WTC11 (cell line): Measurements from ENCODE around the gene ANKRD36B. TPM values are rescaled to one million over a fixed set of nuclear protein-coding genes. Genes with fewer than 3 reads are reported as not detected.
"Not testable (repeated sequence)": the region's sequence is repeated elsewhere in the genome, so short reads cannot be mapped to it uniquely, and the experiment has no call there.

ENCODE experiments used
- ATAC-seq: fragments of 200-7000 bp; cut with Tn5 transposase; 2 replicates; pipeline ENCODE4 v1.10.0; 2021; ENCODE audit warnings: mild to moderate bottlenecking, moderate library complexity
- CTCF ChIA-PET: fragments of 300-600 bp; sonication (Branson Sonifier 250); formaldehyde crosslinking; loops from one replicate; lab custom pipeline; 2021; ENCODE audit warnings: antibody characterized with exemption; lab: Charles Lee
- POLR2A ChIA-PET: fragments of 350-600 bp; sonication (Branson Sonifier 250); formaldehyde crosslinking; loops from one replicate; lab custom pipeline; 2021; ENCODE audit warnings: antibody characterized with exemption; lab: Charles Lee
- DNase-seq: peaks from one replicate; pipeline ENCODE4 v3.0.0; 2021; ENCODE audit warnings: low spot score
- H3K27ac Mint-ChIP-seq: 2 replicates; pipeline ENCODE4 v1.8.0; 2021; ENCODE audit warnings: mixed read lengths
- H3K27me3 Mint-ChIP-seq: 2 replicates; pipeline ENCODE4 v1.8.0; 2021; ENCODE audit warnings: low read depth, mild to moderate bottlenecking, moderate library complexity, mixed read lengths
- H3K36me3 Mint-ChIP-seq: 2 replicates; pipeline ENCODE4 v1.8.0; 2021; ENCODE audit warnings: mixed read lengths
- H3K4me1 Mint-ChIP-seq: 2 replicates; pipeline ENCODE4 v1.8.0; 2022; ENCODE audit warnings: mixed read lengths
- H3K4me3 Mint-ChIP-seq: 2 replicates; pipeline ENCODE4 v1.8.0; 2021; ENCODE audit warnings: mild to moderate bottlenecking, moderate library complexity, mixed read lengths
- H3K9me3 Mint-ChIP-seq: 2 replicates; pipeline ENCODE4 v1.8.0; 2021; ENCODE audit warnings: mixed read lengths
- AFF4 ChIP-seq: sonication (generic); formaldehyde crosslinking; IDR thresholded peaks from 2 replicates; pipeline ENCODE4 v1.8.1; 2023; ENCODE audit warnings: mild to moderate bottlenecking, missing genetic modification reagents, borderline replicate concordance
- CREM ChIP-seq: sonication (generic); formaldehyde crosslinking; IDR thresholded peaks from 2 replicates; pipeline ENCODE4 v1.8.1; 2022; ENCODE audit warnings: mild to moderate bottlenecking, missing genetic modification reagents, moderate library complexity
- ESRRA ChIP-seq: sonication (generic); formaldehyde crosslinking; IDR thresholded peaks from 2 replicates; pipeline ENCODE4 v1.8.1; 2022; ENCODE audit warnings: mild to moderate bottlenecking, missing genetic modification reagents, borderline replicate concordance
- FOXJ3 ChIP-seq: sonication (generic); formaldehyde crosslinking; IDR thresholded peaks from 2 replicates; pipeline ENCODE4 v1.9.0; 2021; ENCODE audit warnings: missing genetic modification reagents, mild to moderate bottlenecking, borderline replicate concordance
- FOXP1 ChIP-seq: sonication (generic); formaldehyde crosslinking; IDR thresholded peaks from 2 replicates; pipeline ENCODE4 v1.8.0; 2022; ENCODE audit warnings: missing genetic modification reagents, mild to moderate bottlenecking, moderate library complexity, borderline replicate concordance
- JUN ChIP-seq: sonication (generic); formaldehyde crosslinking; IDR thresholded peaks from 2 replicates; pipeline ENCODE4 v1.8.0; 2023; ENCODE audit warnings: mild to moderate bottlenecking, missing genetic modification reagents
- KAT7 ChIP-seq: sonication (generic); formaldehyde crosslinking; IDR thresholded peaks from 2 replicates; pipeline ENCODE4 v1.8.1; 2023; ENCODE audit warnings: missing genetic modification reagents, mild to moderate bottlenecking, borderline replicate concordance
- MYBL2 ChIP-seq: sonication (generic); formaldehyde crosslinking; IDR thresholded peaks from 2 replicates; pipeline ENCODE4 v1.8.1; 2023; ENCODE audit warnings: mild to moderate bottlenecking, moderate library complexity, missing genetic modification reagents
- NFE2L1 ChIP-seq: sonication (generic); formaldehyde crosslinking; IDR thresholded peaks from 2 replicates; pipeline ENCODE4 v1.8.1; 2023; ENCODE audit warnings: missing genetic modification reagents
- NR1H2 ChIP-seq: sonication (generic); formaldehyde crosslinking; IDR thresholded peaks from 2 replicates; pipeline ENCODE4 v1.9.0; 2021; ENCODE audit warnings: mild to moderate bottlenecking, moderate library complexity, missing genetic modification reagents
- NR2C2 ChIP-seq: sonication (generic); formaldehyde crosslinking; IDR thresholded peaks from 2 replicates; pipeline ENCODE4 v1.8.0; 2022; ENCODE audit warnings: mild to moderate bottlenecking, missing genetic modification reagents
- TEAD1 ChIP-seq: sonication (generic); formaldehyde crosslinking; IDR thresholded peaks from 2 replicates; pipeline ENCODE4 v1.8.0; 2022; ENCODE audit warnings: mild to moderate bottlenecking, missing genetic modification reagents
- ZNF121 ChIP-seq: sonication (generic); formaldehyde crosslinking; IDR thresholded peaks from 2 replicates; pipeline ENCODE4 v1.8.0; 2023; ENCODE audit warnings: missing genetic modification reagents
- ZNF219 ChIP-seq: sonication (generic); formaldehyde crosslinking; IDR thresholded peaks from 2 replicates; pipeline ENCODE4 v1.8.0; 2023; ENCODE audit warnings: missing genetic modification reagents, mild to moderate bottlenecking, borderline replicate concordance
- ZNF232 ChIP-seq: sonication (generic); formaldehyde crosslinking; IDR thresholded peaks from 2 replicates; pipeline ENCODE4 v1.8.0; 2022; ENCODE audit warnings: mild to moderate bottlenecking, missing genetic modification reagents
- total RNA-seq: library from RNA; stranded (reverse); gene quantifications from 3 replicates; pipeline ENCODE4 v1.2.3, GENCODE V29; 2021
- TF ChIP-seq, protein P1 (sequence below): sonication (generic); formaldehyde crosslinking; IDR thresholded peaks from 2 replicates; pipeline ENCODE4 v1.8.1; 2023; ENCODE audit warnings: mild to moderate bottlenecking, missing genetic modification reagents, moderate library complexity
- TF ChIP-seq, protein P2 (sequence below): sonication (generic); formaldehyde crosslinking; IDR thresholded peaks from 2 replicates; pipeline ENCODE4 v1.8.1; 2022; ENCODE audit warnings: missing genetic modification reagents, borderline replicate concordance

ANKRD36B gene
- total RNA-seq, 1 experiment from 2014 or later, result 9.1 TPM

DNA sequence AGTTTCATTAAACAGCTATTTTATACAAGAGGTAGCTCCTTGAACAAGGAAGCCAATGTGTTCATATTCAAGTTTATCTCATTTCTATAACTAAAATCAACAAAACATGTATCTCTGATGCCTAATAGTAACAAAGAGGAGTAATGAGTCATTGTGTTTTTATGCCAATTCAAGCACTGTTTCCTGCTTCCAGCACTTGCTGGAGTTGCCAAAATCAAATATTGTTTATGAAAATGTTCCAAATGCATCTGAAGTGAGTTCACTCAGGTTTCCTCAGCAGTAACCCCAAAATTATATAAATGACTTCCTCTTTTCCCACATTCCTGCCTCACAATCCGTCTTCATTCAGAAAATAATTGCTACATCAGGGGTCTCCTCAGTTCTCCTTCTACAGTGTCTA, 39.2 kb downstream of the ANKRD36B start:
- H3K9me3 Mint-ChIP-seq, H3K4me1 Mint-ChIP-seq, H3K27me3 Mint-ChIP-seq, DNase-seq, H3K4me3 Mint-ChIP-seq, CTCF ChIA-PET, ATAC-seq, POLR2A ChIA-PET, H3K27ac Mint-ChIP-seq: not testable (repeated sequence)
- peaks cover 34% of the 10 kb centered on the region for H3K36me3 Mint-ChIP-seq

- H3K4me1 Mint-ChIP-seq, DNase-seq, H3K4me3 Mint-ChIP-seq, ATAC-seq, CTCF ChIA-PET, H3K27ac Mint-ChIP-seq, H3K27me3 Mint-ChIP-seq, H3K9me3 Mint-ChIP-seq, POLR2A ChIA-PET: not testable (repeated sequence)
- peaks cover 29% of the 10 kb centered on the region for H3K36me3 Mint-ChIP-seq
Observed at GRCh38 chr2:97549058-97549457, 40.6 kb downstream of the ANKRD36B start.

GRCh38 chr2:97548536-97548935, 41.1 kb downstream of the ANKRD36B start:
- H3K27ac Mint-ChIP-seq, H3K9me3 Mint-ChIP-seq, CTCF ChIA-PET, POLR2A ChIA-PET, ATAC-seq, H3K4me3 Mint-ChIP-seq, H3K4me1 Mint-ChIP-seq, H3K27me3 Mint-ChIP-seq, DNase-seq: not testable (repeated sequence)
- H3K36me3 Mint-ChIP-seq, result peaks cover 29% of the 10 kb centered on the region

DNA sequence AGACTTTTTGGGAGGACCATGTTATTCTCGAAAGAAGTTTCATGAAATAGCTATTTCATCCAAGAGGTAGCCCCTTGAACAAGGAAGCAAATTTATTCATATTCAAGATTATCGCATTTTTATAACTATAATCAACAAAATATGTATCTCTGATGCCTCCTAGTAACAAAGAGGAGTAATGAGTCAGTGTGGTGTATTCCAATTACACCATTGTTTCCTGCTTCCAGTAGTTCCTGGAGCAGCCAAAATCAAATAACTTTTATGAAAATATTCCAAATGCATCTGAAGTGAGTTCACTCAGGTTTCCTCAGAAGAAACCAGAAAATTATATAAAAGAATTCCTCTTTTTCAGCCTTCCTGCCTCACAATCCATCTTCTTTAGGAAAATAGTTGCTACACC, 43.0 kb downstream of the ANKRD36B start:
- H3K36me3 Mint-ChIP-seq, result peaks cover 24% of the 10 kb centered on the region
- CTCF ChIA-PET, result no interaction called here

GRCh38 chr2:97544911-97545310, 44.8 kb downstream of the ANKRD36B start:
- peaks cover 17% of the 10 kb centered on the region for H3K36me3 Mint-ChIP-seq
- H3K4me1 Mint-ChIP-seq, CTCF ChIA-PET, ATAC-seq, H3K9me3 Mint-ChIP-seq, POLR2A ChIA-PET, H3K27me3 Mint-ChIP-seq, H3K4me3 Mint-ChIP-seq, H3K27ac Mint-ChIP-seq, DNase-seq: not testable (repeated sequence)

More for the DNA sequence above, 43.0 kb downstream of the ANKRD36B start:
- ATAC-seq (no peak), DNase-seq (no peak)
- no peak overlapping the region for H3K27ac Mint-ChIP-seq
- POLR2A ChIA-PET, result no interaction called here
- H3K9me3 Mint-ChIP-seq, result no peaks in the 10 kb centered on the region
- peaks cover 2% of the 10 kb centered on the region; the same call in 1 of the 2 replicates for H3K4me1 Mint-ChIP-seq
- no peaks in the 10 kb centered on the region for H3K27me3 Mint-ChIP-seq
- TF ChIP-seq NFE2L1 (no peak), TEAD1 (no peak), ESRRA (CRISPR knock-in tag) (no peak), NR1H2 (CRISPR knock-in tag) (no peak), FOXP1 (CRISPR knock-in tag) (no peak), ZNF121 (no peak), AFF4 (CRISPR knock-in tag) (no peak), CREM (no peak), ZNF219 (CRISPR knock-in tag) (no peak), KAT7 (CRISPR knock-in tag) (no peak), FOXJ3 (CRISPR knock-in tag) (no peak), MYBL2 (CRISPR knock-in tag) (no peak), ZNF232 (CRISPR knock-in tag) (no peak), JUN (CRISPR knock-in tag) (no peak), NR2C2 (CRISPR knock-in tag) (no peak)
- TF ChIP-seq, protein P1, sequence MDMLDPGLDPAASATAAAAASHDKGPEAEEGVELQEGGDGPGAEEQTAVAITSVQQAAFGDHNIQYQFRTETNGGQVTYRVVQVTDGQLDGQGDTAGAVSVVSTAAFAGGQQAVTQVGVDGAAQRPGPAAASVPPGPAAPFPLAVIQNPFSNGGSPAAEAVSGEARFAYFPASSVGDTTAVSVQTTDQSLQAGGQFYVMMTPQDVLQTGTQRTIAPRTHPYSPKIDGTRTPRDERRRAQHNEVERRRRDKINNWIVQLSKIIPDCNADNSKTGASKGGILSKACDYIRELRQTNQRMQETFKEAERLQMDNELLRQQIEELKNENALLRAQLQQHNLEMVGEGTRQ (CRISPR knock-in tag), result no peak
- TF ChIP-seq, protein P2, sequence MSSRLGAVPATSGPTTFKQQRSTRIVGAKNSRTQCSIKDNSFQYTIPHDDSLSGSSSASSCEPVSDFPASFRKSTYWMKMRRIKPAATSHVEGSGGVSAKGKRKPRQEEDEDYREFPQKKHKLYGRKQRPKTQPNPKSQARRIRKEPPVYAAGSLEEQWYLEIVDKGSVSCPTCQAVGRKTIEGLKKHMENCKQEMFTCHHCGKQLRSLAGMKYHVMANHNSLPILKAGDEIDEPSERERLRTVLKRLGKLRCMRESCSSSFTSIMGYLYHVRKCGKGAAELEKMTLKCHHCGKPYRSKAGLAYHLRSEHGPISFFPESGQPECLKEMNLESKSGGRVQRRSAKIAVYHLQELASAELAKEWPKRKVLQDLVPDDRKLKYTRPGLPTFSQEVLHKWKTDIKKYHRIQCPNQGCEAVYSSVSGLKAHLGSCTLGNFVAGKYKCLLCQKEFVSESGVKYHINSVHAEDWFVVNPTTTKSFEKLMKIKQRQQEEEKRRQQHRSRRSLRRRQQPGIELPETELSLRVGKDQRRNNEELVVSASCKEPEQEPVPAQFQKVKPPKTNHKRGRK, result no peak
- no peak overlapping the region for H3K4me3 Mint-ChIP-seq

DNA sequence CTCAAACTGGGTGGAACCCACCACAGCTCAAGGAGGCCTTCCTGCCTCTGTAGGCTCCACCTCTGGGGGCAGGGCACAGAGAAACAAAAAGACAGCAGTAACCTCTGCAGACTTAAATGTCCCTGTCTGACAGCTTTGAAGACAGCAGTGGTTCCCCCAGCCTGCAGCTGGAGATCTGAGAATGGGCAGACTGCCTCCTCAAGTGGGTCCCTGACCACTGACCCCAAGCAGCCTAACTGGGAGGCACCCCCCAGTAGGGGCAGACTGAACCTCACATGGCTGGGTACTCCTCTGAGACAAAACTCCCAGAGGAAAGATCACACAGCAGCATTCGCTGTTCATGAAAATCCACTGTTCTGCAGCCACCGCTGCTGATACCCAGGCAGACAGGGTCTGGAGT, 63.8 kb downstream of the ANKRD36B start:
- POLR2A ChIA-PET, H3K4me3 Mint-ChIP-seq, H3K36me3 Mint-ChIP-seq, H3K9me3 Mint-ChIP-seq, DNase-seq, H3K27me3 Mint-ChIP-seq, CTCF ChIA-PET, H3K27ac Mint-ChIP-seq, H3K4me1 Mint-ChIP-seq, ATAC-seq: not testable (repeated sequence)

GRCh38 chr2:97523816-97524215, 65.9 kb downstream of the ANKRD36B start:
- H3K4me3 Mint-ChIP-seq, H3K36me3 Mint-ChIP-seq, DNase-seq, H3K4me1 Mint-ChIP-seq, ATAC-seq, CTCF ChIA-PET, H3K27ac Mint-ChIP-seq, H3K9me3 Mint-ChIP-seq, H3K27me3 Mint-ChIP-seq, POLR2A ChIA-PET: not testable (repeated sequence)
